ENCODE data around the gene ST3GAL5.

ST3GAL5 gene

GRCh38 chr2:85892216-85892944 is 3.6 kb upstream of the ST3GAL5 start:
- no peak overlapping the region for H3K4me3 ChIP-seq (ENCODE audit: low read depth, low read length)
- DNase-seq (ENCODE audit: low read depth): no peak
- TF ChIP-seq CTCF (IDR thresholded peaks at IDR 0.05; ENCODE audit: low read depth, low read length, missing control alignments): no peak

- H3K4me3 ChIP-seq (ENCODE audit: low read depth, low read length): no peak overlapping the region
- no peak for TF ChIP-seq CTCF (IDR thresholded peaks at IDR 0.05; ENCODE audit: low read depth, low read length, missing control alignments)
- no peak for DNase-seq (ENCODE audit: low read depth)
Measured at GRCh38 chr2:85890522-85891176, 1.9 kb upstream of the ST3GAL5 start.

- H3K4me3 ChIP-seq (ENCODE audit: low read depth, low read length): peak overlapping the region; percentile 64
- TF ChIP-seq CTCF (IDR thresholded peaks at IDR 0.05; ENCODE audit: low read depth, low read length, missing control alignments): no peak
- no peak for DNase-seq (ENCODE audit: low read depth)
Measured at GRCh38 chr2:85889627-85890281, 964 bp upstream of the ST3GAL5 start.

GRCh38 chr2:85888020-85888683 is 638 bp downstream of the ST3GAL5 start:
- H3K4me3 ChIP-seq (ENCODE audit: low read depth, low read length): peak overlapping the region; percentile 64
- no peak for DNase-seq (ENCODE audit: low read depth)
- TF ChIP-seq CTCF (IDR thresholded peaks at IDR 0.05; ENCODE audit: low read depth, low read length, missing control alignments): no peak

GRCh38 chr2:85887566-85888019 is 1.2 kb downstream of the ST3GAL5 start:
- TF ChIP-seq CTCF (IDR thresholded peaks at IDR 0.05; ENCODE audit: low read depth, low read length, missing control alignments): no peak
- no peak for DNase-seq (ENCODE audit: low read depth)
- H3K4me3 ChIP-seq (ENCODE audit: low read depth, low read length): peak overlapping the region; percentile 64

GRCh38 chr2:85886590-85886989 is 2.2 kb downstream of the ST3GAL5 start:
- TF ChIP-seq CTCF (IDR thresholded peaks at IDR 0.05; ENCODE audit: low read depth, low read length, missing control alignments): no peak
- no peak overlapping the region for H3K4me3 ChIP-seq (ENCODE audit: low read depth, low read length)
- no peak for DNase-seq (ENCODE audit: low read depth)
